Measurements from ENCODE around the gene IMMP2L. TPM values are rescaled to one million over a fixed set of nuclear protein-coding genes. Genes with fewer than 3 reads are reported as not detected.

IMMP2L gene
- total RNA-seq, 1 donor from 2014 or later, result 11.9 TPM

- TF ChIP-seq CTCF (conservative IDR thresholded peaks at IDR 0.05), result no peak
- no peaks in the 10 kb centered on the region for H3K36me3 Mint-ChIP-seq (ENCODE audit: low read depth)
- no peak overlapping the region for H3K27ac Mint-ChIP-seq (ENCODE audit: unreplicated experiment)
- H3K27me3 Mint-ChIP-seq (ENCODE audit: low read depth), result no peaks in the 10 kb centered on the region
- no peak for DNase-seq (ENCODE audit: low read depth, low spot score)
- no peak overlapping the region for H3K4me3 Mint-ChIP-seq
- peaks cover 6% of the 10 kb centered on the region for H3K9me3 Mint-ChIP-seq
- peaks cover 4% of the 10 kb centered on the region for H3K4me1 Mint-ChIP-seq
These were observed 758.6 kb downstream of the IMMP2L start for GRCh38 chr7:110803602-110804143.

GRCh38 chr7:110801502-110801901 lies 760.8 kb downstream of the IMMP2L start:
- no peaks in the 10 kb centered on the region for H3K36me3 Mint-ChIP-seq (ENCODE audit: low read depth)
- H3K27ac Mint-ChIP-seq (ENCODE audit: unreplicated experiment), result no peak overlapping the region
- H3K27me3 Mint-ChIP-seq (ENCODE audit: low read depth), result no peaks in the 10 kb centered on the region
- no peak for DNase-seq (ENCODE audit: low read depth, low spot score)
- TF ChIP-seq CTCF (conservative IDR thresholded peaks at IDR 0.05), result no peak
- H3K4me3 Mint-ChIP-seq, result no peak overlapping the region
- H3K4me1 Mint-ChIP-seq, result no peaks in the 10 kb centered on the region
- peaks cover 6% of the 10 kb centered on the region for H3K9me3 Mint-ChIP-seq

GRCh38 chr7:110800984-110801383 lies 761.3 kb downstream of the IMMP2L start:
- Mint-ChIP-seq H3K4me3 (no peak overlapping the region), H3K4me1 (no peaks in the 10 kb centered on the region), H3K9me3 (peaks cover 6% of the 10 kb centered on the region), H3K36me3 (ENCODE audit: low read depth) (no peaks in the 10 kb centered on the region), H3K27ac (ENCODE audit: unreplicated experiment) (no peak overlapping the region), H3K27me3 (ENCODE audit: low read depth) (no peaks in the 10 kb centered on the region)
- no peak for DNase-seq (ENCODE audit: low read depth, low spot score)
- TF ChIP-seq CTCF (conservative IDR thresholded peaks at IDR 0.05), result no peak

- Mint-ChIP-seq H3K36me3 (ENCODE audit: low read depth) (no peaks in the 10 kb centered on the region), H3K27me3 (ENCODE audit: low read depth) (no peaks in the 10 kb centered on the region), H3K27ac (ENCODE audit: unreplicated experiment) (no peak overlapping the region), H3K9me3 (peaks cover 3% of the 10 kb centered on the region), H3K4me3 (no peak overlapping the region), H3K4me1 (peaks cover 2% of the 10 kb centered on the region)
- no peak for DNase-seq (ENCODE audit: low read depth, low spot score)
- no peak for TF ChIP-seq CTCF (conservative IDR thresholded peaks at IDR 0.05)
These were observed 764.6 kb downstream of the IMMP2L start for GRCh38 chr7:110797656-110798055.

GRCh38 chr7:110790992-110791391 lies 771.3 kb downstream of the IMMP2L start:
- H3K27ac Mint-ChIP-seq (ENCODE audit: unreplicated experiment), result no peak overlapping the region
- TF ChIP-seq CTCF (conservative IDR thresholded peaks at IDR 0.05), result no peak
- peaks cover 5% of the 10 kb centered on the region for H3K4me1 Mint-ChIP-seq
- H3K9me3 Mint-ChIP-seq, result peaks cover 3% of the 10 kb centered on the region
- no peak for DNase-seq (ENCODE audit: low read depth, low spot score)
- H3K27me3 Mint-ChIP-seq (ENCODE audit: low read depth), result no peaks in the 10 kb centered on the region
- no peak overlapping the region for H3K4me3 Mint-ChIP-seq
- no peaks in the 10 kb centered on the region for H3K36me3 Mint-ChIP-seq (ENCODE audit: low read depth)
